ENCODE measurements around the gene SUZ12. TPM values are rescaled to one million over a fixed set of nuclear protein-coding genes. Genes with fewer than 3 reads are reported as not detected.
A peak's percentile ranks its signal among the peaks of the same experiment; 100 is the strongest.

Gene SUZ12
- total RNA-seq, 1 experiment from 2014 or later: 38.5 TPM

GRCh38 chr17:32015245-32016013, 78.6 kb downstream of the SUZ12 start:
- no peak overlapping the region for H4K8ac ChIP-seq (replicated peaks; ENCODE audit: insufficient read length, low read depth, low read length)
- peaks cover 3% of the 10 kb centered on the region; the same call in 1 of the 2 replicates for H3K79me2 ChIP-seq (ENCODE audit: insufficient read depth, low read length)
- Mint-ChIP-seq H3K9me3 (no peaks in the 10 kb centered on the region), H3K4me3 (no peak overlapping the region), H3K36me3 (ENCODE audit: insufficient read depth in 1 of 3, low read depth in 3 of 3) (peaks cover 3 to 21% (median 10%) of the 10 kb centered on the region in 3 experiments; a peak in 5 of 7 replicates), H3K27me3 (ENCODE audit: low read depth) (no peaks in the 10 kb centered on the region), H3K4me1 (peaks cover 3 to 4% of the 10 kb centered on the region in 2 experiments; a peak in 2 of 4 replicates), H3K27ac (peak overlapping the region in 1 of 3 experiments; percentile 46; a peak in 1 of 7 replicates)
- H2BK15ac ChIP-seq (ENCODE audit: low read depth, low read length): no peak overlapping the region
- no peak overlapping the region for H4K91ac ChIP-seq (ENCODE audit: insufficient read length, low read depth, low read length)
- no peaks in the 10 kb centered on the region for H3K79me1 ChIP-seq (ENCODE audit: insufficient read depth, low read depth, low read length, poor library complexity, severe bottlenecking)
- H3K4ac ChIP-seq (ENCODE audit: low read depth, low read length): no peak overlapping the region
- H2BK120ac ChIP-seq (ENCODE audit: low read depth, low read length, poor library complexity, severe bottlenecking): no peak overlapping the region
- TF ChIP-seq CTCF (conservative IDR thresholded peaks at IDR 0.05): no peak
- no peaks in the 10 kb centered on the region for H3K27me3 ChIP-seq (ENCODE audit: insufficient read depth, low read length)
- H3K9ac ChIP-seq (ENCODE audit: extremely low read depth, insufficient read length, low read length): no peak overlapping the region
- no peak overlapping the region for H3K18ac ChIP-seq (ENCODE audit: insufficient read length, low read depth, low read length)
- H3K9me3 ChIP-seq (ENCODE audit: control insufficient read depth, low read depth, low read length): no peaks in the 10 kb centered on the region
- no peak overlapping the region for H3K56ac ChIP-seq (ENCODE audit: insufficient read length, low read depth, low read length)
- no peaks in the 10 kb centered on the region for H3K4me1 ChIP-seq (ENCODE audit: insufficient read depth, low read length)
- no peak overlapping the region for H4K5ac ChIP-seq (ENCODE audit: insufficient read length, low read depth, low read length)
- H2AK5ac ChIP-seq (ENCODE audit: insufficient read length, low read length): no peak overlapping the region
- H2BK20ac ChIP-seq (ENCODE audit: low read depth, low read length, poor library complexity, severe bottlenecking): no peak overlapping the region
- DNase-seq: no peak
- no peak overlapping the region for H2BK5ac ChIP-seq (ENCODE audit: insufficient read length, low read length)
- H2AFZ ChIP-seq (ENCODE audit: low read length): no peak overlapping the region
- no peak overlapping the region for H3T11ph ChIP-seq (ENCODE audit: low read length)
- no peak overlapping the region for H3K4me2 ChIP-seq (ENCODE audit: insufficient read depth, insufficient read length, low read length)
- no peak overlapping the region for H3K14ac ChIP-seq (ENCODE audit: insufficient read depth, low read length)
- H3K23ac ChIP-seq (ENCODE audit: insufficient read length, low read depth, low read length): no peak overlapping the region
- no peak overlapping the region for H3K27ac ChIP-seq (ENCODE audit: insufficient read length, low read depth, low read length)
- H2BK12ac ChIP-seq (ENCODE audit: insufficient read length, low read depth, low read length): no peak overlapping the region
- no CpG with 5 or more reads among the region's 9 CpGs for WGBS (ENCODE audit: extremely low coverage, insufficient read length, low lambda C conversion rate)
- no peaks in the 10 kb centered on the region for H4K20me1 ChIP-seq (ENCODE audit: control insufficient read depth, insufficient read depth, insufficient read length)
- H3K23me2 ChIP-seq (ENCODE audit: insufficient read length, low read depth, low read length, poor library complexity, severe bottlenecking): no peaks in the 10 kb centered on the region
